Measurements from ENCODE around the gene OSBPL1A.
A peak's percentile ranks its signal among the peaks of the same experiment; 100 is the strongest.

The OSBPL1A gene

DNA sequence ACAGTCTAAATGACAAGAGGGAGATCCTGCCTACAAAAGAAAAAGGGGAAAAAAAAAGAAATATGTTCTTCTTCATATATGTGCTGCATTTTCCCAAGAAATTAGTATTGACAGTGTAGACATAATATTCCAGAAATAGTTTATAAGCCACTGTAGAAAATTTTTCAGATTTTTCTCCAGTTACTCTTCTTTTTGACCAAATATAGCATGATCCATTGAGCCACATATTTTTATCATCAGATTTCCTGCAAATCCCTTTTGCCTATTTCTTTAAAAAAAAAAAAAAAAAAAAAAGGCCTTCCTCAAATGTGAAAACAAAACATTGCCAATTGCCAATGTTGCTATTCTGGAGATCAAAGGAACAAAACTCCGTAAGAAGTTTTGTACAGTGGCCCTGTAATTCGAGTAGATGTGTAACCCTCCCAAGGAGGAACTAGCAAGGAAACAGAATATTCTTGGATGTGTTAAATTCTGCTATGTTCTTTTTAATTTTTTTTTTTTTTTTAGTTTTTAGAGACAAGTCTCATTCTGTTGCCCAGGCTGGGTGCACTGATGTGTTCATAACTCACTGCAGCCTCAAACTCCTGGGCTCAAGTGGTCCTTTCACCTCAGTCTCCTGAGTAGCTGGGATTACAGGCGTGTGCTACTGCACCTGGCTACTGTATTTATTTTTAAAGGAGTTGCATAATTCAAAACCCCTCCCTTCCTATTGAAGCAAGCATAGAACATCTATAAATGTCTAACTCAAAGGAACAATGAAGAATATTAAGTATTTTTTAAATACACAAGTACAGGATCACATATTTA, 271.3 kb downstream of the OSBPL1A start:
- DNase-seq (ENCODE audit: low read depth) = no peak

DNA sequence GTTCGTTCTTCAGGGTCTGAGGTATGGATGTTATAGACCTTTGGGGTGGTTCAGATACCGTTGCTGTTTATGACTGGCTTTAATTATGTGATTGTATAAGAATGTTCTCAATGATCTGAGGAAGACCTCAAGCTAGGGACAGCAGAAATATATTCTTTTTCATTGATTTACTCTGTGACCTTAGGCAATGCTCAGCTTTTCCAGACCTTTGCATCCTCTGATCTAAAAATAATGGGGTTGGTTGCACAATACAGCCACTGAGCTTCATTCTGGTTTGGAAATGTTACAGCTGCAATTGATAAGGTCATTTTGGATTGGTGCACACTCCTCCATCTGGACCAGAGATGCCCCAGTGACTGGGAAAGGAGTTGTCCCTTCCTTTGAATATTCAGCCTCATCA, 276.0 kb downstream of the OSBPL1A start:
- DNase-seq (ENCODE audit: low read depth) = no peak

DNA sequence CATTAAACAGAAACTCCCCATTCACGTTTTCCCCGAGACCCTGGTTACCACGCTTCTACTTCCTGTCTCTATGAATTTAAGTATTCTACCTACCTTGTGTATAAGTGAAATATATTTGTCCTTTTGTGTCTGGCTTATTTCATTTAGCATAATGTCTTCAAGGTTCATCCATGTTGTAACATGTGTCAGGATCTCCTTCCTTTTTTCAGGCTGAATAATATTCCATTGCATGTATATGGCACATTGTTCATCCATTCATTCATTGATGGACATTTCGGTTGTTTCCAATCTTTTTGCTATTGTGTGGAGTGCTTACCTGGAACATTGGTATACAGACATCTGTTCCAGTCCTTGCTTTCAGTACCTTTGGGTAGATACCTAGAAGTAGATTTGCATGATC, 276.9 kb downstream of the OSBPL1A start:
- no peak for DNase-seq (ENCODE audit: low read depth)

DNA sequence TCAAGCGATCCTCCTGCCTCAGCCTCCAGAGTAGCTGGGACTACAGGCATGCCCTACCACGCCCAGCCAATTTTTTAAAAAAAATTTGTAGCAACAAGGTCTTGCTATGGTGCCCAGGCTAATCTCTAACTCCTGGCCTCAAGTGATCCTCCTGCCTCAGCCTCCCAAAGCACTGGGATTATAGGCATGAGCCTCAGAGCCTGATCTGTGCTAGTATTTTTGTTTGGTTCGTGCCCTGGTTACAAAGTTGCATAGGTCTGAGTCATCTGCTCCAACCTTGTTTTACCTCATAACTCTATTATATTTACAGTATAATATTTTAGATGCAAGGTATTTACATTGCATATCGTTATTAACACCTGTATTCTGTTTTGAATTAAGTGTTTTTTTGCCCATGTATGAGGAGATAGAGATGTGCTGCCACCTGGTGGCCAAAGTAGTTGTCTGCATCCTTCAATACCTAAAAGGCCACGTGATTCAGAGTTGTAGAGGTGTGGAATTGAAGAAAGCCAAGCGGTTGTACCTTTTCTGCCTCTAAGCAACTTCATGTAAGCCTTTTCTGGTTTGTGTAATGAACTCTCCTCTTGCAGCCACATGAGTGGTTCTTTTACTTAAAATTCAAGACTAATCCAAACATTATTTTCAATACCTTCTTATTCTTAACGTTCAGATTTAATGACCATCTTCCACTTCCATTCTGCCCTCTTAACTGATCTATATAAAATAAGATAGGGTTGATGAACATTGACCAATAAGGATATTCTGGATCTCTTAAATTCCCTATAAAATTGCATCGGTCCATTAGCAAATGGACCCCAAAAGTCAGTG, 278.7 kb downstream of the OSBPL1A start:
- DNase-seq (ENCODE audit: low read depth) = peak; percentile 62

DNA sequence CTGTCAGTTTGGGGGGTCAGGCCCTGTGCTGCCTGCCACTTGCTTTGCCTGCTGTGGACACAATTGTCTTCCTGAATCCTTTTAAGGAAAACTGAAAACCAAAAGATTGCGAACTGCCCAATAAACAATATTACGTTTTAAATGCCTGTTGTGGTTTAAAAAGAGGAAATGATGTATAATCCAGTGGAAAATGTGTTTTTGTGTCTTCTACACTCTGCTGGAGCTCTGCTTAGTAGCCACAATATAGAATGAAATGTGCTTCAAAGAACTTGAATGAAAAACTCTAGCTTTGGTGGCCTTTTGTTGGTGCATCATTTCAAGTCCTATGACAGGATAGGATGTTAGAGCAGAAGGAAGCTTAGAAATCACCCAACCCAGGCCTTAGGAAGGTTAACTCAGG, 282.0 kb downstream of the OSBPL1A start:
- DNase-seq (ENCODE audit: low read depth) = no peak

DNA sequence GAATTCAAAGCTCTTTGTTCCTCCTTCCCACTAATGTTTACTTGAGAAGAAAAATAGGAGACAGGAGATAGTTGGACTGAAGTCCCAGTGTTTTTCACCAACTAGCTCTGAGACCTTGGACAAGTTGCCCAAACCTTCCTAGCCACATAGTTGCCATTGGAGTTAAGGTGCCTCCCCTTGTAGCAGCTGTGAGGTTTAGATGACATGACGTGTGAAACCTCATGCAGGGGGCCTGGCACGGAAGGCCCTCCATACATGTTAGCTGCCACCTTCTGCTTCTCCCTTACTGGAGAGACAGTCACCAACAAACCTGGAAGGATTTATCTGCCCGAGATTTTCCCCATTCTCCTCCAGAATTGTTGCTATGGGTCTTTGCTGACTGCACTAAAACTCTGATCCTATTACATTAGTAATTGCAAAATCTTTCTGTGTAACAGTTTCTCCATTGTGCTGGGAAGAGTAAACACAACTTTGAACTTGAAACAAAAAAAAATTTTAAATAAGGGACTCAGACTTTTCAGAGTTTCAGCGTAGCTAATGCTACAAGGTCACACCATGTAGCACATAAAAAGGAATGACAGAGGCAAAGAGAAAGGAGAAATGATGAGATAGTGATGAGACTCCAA, 282.6 kb downstream of the OSBPL1A start:
- DNase-seq (ENCODE audit: low read depth) = no peak

DNA sequence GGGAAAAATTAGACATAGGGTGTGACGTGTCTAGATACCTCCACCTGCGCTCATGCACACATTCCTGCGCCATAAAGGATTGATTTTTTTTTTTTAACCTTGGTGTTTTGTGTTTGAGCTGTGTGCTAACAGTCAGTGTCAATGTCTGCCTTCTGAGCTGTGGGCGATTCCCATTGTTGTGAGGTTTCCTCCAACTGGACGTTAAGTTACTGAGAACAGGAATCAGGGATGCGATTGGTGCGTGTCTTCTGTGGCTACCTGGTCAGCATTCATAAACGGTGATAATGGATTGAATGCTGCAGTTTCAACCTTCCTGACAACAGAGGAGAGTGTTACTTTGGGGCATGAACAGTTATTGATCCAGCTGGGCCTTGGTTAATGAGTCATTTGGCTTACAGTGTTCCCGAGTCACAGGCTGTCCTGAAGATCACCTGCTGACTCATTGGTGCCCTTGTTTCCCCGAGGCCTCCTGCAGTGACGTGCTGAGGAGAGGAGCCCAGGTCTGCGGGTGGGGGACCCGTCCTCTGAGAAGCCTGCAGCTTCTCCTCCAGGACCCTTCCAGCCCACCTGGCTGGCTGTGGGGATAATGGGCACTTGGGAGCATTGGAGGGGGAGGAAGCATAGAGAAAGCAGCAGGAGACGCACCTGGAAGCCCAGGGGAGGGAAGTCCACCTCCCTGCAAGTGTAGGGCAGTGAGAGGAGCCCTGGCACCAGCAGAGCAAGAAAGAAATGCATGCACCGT, 284.6 kb downstream of the OSBPL1A start:
- no peak for DNase-seq (ENCODE audit: low read depth)

DNA sequence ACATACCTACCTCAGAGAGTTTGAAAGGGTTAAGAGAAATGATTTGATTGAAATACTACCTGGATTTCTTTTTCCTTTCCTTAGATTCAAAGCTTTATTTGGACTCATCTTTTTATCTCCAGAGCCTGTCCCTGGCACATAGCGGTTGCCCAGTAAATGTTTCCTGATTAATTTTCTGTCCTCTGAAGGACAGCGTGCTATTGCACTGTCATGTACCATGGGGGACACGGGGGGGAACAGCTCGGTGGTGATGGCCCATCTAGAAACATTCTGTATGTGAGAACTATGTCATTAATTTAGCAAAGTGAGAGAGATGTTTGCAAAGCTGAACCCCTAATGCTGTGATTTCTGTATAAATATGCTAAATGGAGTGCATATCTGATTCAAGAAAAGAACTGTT, 285.2 kb downstream of the OSBPL1A start:
- DNase-seq (ENCODE audit: low read depth) = no peak
